Brain pericyte (primary cell): ENCODE measurements around the gene PCSK5.
A peak's percentile ranks its signal among the peaks of the same experiment; 100 is the strongest.
"Not testable (repeated sequence)": the region's sequence is repeated elsewhere in the genome, so short reads cannot be mapped to it uniquely, and the experiment has no call there.

Experiments used
- DNase-seq: peaks from one replicate; pipeline ENCODE4 v3.0.0-alpha.2; 2012; ENCODE audit warnings: low read depth, low spot score

PCSK5 gene

GRCh38 chr9:75889977-75890471 lies 449 bp upstream of the PCSK5 start:
- peak; percentile 45 for DNase-seq

GRCh38 chr9:75891277-75891741 lies 836 bp downstream of the PCSK5 start:
- DNase-seq, result no peak

- DNase-seq, result no peak
These were observed 1.3 kb downstream of the PCSK5 start for GRCh38 chr9:75891771-75892215.

GRCh38 chr9:75892216-75892911 lies 1.9 kb downstream of the PCSK5 start:
- no peak for DNase-seq

GRCh38 chr9:75893106-75893505 lies 2.6 kb downstream of the PCSK5 start:
- DNase-seq, result no peak

GRCh38 chr9:75894566-75894965 lies 4.1 kb downstream of the PCSK5 start:
- DNase-seq, result no peak

- DNase-seq, result no peak
These were observed 4.6 kb downstream of the PCSK5 start for GRCh38 chr9:75895112-75895511.

GRCh38 chr9:75896193-75896592 lies 5.7 kb downstream of the PCSK5 start:
- no peak for DNase-seq

GRCh38 chr9:75900893-75901524 lies 10.5 kb downstream of the PCSK5 start:
- not testable (repeated sequence) for DNase-seq

GRCh38 chr9:75903785-75904360 lies 13.4 kb downstream of the PCSK5 start:
- no peak for DNase-seq

GRCh38 chr9:75904364-75904763 lies 13.9 kb downstream of the PCSK5 start:
- no peak for DNase-seq

- DNase-seq, result no peak
These were observed 16.1 kb downstream of the PCSK5 start for GRCh38 chr9:75906531-75906930.

GRCh38 chr9:75907329-75907728 lies 16.9 kb downstream of the PCSK5 start:
- no peak for DNase-seq

- DNase-seq, result no peak
These were observed 17.4 kb downstream of the PCSK5 start for GRCh38 chr9:75907923-75908322.

GRCh38 chr9:75909776-75910175 lies 19.3 kb downstream of the PCSK5 start:
- DNase-seq, result no peak

- no peak for DNase-seq
These were observed 20.3 kb downstream of the PCSK5 start for GRCh38 chr9:75910731-75911130.

- no peak for DNase-seq
These were observed 20.9 kb downstream of the PCSK5 start for GRCh38 chr9:75911390-75911789.

- no peak for DNase-seq
These were observed 22.5 kb downstream of the PCSK5 start for GRCh38 chr9:75912951-75913350.

- no peak for DNase-seq
These were observed 23.5 kb downstream of the PCSK5 start for GRCh38 chr9:75914002-75914401.

- DNase-seq, result no peak
These were observed 24.5 kb downstream of the PCSK5 start for GRCh38 chr9:75914883-75915452.

- no peak for DNase-seq
These were observed 27.7 kb downstream of the PCSK5 start for GRCh38 chr9:75918154-75918553.

- DNase-seq, result no peak
These were observed 28.4 kb downstream of the PCSK5 start for GRCh38 chr9:75918909-75919308.
